HG03097 (cell line): ENCODE results near the gene SMYD3.

ENCODE experiments used
- ATAC-seq: cut with Tn5 transposase; IDR thresholded peaks from one replicate; pipeline ENCODE4 v1.9.1; 2021; ENCODE audit not compliant: unreplicated experiment, low FRiP score

SMYD3 gene

DNA sequence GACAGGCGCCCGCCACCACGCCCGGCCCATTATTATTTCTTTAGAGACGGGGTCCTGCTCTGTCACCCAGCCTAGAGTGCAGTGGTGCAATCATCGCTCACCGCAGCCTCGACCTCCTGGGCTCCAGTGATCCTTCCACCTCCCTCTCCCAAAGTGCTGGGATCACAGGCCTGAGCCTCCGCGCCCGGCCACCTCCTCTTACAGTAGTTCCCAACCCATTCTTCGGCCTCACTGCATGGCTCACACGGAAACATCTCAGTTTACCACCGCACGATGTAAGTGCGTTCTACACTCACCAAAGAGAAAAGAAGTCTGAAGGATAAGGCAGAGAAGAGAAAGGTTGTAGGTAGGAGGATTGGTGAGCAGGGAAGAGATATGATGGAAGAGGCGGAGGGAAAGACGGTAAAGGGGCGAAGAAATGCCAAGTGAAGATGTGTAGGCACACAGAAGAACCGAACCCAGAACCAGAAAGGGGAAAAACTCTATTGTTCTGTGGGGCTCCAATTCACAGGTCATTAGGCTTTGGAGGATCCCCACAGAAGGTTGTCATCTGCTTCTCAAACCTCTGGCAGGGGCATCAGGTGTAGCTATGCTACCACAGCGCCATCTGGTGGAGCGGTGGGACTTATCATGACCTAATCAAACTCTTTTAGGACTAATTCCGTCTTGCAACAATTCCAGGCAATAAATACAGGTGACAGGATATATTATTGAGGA, 504.2 kb downstream of the SMYD3 start:
- no peak for ATAC-seq

DNA sequence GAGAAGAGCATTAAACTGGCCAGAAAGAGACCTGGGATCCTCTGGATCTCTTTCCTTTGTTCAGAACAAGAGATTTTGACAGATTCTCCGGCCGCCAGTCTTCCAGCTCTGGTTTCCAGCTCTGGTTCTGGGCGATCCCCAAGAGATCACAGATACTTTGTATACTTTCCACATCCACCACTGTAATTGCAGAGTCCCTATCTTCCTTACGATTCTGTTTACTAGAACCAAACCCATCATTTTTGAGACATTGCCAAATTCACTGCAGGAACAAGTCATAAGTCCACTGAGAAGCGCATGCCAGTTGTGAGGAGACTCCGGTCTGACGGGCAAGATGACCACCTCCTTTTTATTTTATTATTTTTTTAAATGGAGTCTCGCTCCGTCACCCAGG, 505.2 kb downstream of the SMYD3 start:
- ATAC-seq, result no peak

DNA sequence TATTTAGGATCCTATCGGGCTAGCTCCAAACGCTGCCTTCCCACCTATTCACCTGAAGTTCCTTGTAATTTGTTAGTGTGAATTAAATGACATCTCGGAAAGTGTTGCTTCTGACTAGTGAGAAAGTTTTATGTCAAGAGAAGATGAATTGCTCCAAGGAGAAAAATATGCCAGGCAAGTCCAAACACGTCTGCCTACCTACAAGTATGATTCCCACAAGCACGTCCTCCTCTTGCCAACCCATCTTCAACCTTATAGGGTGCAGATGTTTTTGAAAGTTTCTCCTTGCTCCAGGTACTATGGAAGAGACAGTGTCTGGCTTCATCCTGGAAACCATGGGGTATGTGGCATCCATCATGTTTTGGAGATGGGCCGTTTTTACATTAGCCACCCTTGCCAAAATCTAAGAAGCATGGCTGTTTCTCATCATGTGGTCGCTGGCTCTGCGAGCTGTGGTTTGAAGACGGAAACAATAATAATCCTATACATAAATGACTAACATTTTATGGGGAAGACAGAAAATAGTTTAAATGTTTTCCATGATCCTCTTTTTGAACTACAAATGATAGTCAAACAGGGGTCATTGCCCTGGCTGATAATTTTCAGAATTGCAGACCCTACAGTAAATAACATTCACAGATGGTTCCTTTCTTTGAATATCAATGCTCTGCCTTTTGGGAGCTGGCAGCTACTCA, 505.8 kb downstream of the SMYD3 start:
- ATAC-seq, result no peak

DNA sequence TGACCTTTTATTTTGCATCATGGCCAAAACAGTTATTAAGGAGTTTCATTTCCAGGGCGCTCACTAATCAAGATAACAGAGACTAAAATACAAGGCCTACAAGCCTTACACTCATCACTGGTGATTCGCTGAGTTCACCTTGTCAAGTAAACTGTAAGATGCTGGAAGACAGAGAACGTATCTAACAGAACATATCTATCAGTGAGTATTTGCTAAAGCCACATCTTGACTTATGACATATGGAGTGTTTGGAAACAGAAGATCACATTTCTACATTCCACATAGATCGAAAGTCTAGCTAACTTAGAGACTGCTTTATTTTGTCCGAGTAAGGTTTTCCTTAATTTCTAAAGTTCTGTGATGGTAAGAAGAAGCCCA, 506.5 kb downstream of the SMYD3 start:
- ATAC-seq, result no peak

DNA sequence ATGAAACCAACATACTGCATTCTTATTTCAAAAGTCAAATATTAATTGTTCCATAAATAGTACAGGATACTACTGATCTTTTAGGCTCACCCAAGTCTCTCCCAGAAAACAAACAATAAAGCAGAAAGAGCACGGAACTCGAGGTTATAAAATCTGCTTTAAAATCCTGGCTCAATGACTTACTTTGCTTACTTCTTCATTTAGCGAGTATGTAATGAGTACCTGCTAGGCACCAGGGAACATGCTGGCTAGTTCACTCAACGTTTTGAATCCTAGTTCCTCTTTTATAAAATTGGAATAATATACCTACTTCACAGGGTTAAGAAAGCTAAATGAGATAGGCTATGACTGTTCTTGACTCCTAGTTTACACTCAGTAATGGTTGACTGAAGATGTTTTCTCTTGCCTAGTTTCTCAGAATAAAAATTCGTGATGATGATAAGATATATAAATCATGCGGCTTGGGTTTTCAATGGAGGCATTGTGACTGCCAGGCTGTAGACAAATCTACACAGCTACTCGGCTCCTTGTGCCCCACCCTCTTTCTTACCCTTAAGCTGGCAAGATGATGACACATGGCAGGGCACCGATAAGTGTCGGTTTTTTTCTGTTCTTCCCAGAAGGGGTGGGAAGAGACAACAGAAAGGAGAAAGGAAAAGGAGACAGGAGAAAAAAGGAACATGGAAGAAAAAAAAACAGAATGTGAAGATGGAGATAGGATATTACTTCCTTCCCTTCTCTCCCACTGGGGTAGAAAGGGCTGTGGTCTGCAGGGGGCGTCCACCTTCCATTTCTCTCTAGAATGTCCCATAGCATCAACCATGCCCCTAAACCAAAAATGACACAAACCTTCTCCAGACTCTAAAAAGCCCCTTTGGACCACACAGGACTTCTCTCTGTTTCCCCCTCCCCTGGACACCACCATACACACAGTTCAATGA, 507.1 kb downstream of the SMYD3 start:
- no peak for ATAC-seq

DNA sequence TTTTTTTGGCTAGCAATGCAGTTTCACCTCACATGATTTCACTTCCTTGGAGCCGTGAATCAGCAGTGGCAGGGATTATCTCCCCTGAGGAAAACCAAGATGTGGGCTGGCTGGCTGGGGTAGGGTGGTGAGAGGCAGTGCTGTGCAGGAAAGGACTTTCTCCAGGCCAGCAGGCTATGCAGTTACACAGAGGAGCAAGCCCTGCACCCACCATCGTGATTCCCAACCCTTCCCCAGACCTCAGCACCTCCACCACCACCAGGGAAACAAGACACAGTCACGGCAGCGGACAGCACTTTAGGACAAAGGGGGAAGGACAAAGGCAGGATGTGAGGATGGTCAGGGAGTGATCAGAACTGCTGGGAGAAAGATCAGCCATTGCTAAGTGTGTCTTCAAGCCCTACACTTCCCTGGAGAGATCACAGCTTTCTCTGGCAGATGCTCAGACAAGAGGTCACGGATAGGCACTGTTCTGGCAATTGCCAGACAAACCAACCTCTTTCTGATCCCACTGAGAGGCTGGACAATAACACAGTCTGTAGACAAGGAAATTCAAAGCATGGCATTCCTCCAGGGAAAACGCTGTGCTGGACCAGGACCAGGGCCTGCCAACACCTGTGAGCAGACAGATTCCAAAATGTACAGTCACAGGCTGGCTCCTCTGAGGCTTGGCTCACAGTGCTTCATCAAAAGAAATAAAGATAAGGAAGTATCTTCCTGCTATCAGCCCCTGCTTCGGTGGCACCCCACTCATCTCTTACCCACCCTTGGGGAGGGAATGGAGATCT, 509.4 kb downstream of the SMYD3 start:
- ATAC-seq, result no peak

DNA sequence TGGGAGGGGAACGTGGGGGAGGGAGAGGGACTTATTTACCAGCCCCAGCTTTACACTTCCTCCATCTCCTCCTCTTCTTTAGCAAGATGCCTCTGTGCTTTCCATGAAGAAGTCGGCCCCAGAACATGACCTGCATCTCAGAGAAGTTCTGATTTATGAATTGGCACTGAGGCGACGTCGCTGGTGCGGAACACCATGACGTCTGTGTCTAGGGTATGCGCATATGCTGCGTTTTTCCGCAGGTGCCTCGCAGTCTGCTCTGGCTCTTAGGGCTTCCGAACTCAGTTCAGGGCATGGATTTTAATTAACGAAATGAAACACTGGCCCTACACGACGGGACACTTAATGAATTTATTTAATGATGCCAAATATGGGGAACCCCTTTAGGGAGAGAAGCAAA, 510.3 kb downstream of the SMYD3 start:
- ATAC-seq, result no peak

DNA sequence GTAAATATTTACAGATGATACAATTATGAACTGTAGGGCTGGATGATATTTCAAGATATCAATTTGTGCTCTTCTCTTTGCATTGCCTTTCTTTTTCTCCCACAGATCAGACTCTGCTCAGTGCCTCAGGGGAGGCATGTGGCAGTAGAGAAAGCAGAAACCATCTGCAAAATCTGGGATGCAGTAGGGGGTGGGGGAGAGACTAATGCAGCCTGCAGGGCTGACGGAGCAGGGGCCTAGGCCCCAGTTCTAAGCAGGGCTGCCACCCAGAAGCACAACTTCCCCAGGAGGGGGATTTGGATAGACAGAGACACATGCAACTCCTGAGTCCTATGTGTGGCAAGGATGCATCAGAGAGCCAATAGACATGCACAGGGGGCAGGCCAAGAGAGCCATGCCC, 511.6 kb downstream of the SMYD3 start:
- ATAC-seq, result no peak

DNA sequence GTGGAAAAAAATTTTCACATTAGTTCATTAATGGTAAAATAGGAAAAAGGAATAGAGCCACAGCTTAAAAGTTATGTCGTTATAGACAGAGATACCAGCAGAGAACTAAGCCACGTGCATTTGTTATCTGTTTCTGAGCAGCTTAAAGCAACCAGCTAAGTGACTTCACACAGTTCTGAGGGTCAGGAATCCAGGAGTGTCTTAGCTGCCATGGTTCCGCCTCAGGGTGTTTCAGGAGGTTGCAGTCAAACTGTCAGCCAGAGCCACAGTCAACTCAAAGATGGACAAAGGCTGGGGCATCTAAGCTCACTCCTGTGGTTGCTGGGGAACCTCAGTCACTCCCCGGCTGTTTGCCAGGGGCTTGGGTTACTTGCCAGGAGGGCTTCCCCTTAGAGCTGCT, 515.8 kb downstream of the SMYD3 start:
- no peak for ATAC-seq

DNA sequence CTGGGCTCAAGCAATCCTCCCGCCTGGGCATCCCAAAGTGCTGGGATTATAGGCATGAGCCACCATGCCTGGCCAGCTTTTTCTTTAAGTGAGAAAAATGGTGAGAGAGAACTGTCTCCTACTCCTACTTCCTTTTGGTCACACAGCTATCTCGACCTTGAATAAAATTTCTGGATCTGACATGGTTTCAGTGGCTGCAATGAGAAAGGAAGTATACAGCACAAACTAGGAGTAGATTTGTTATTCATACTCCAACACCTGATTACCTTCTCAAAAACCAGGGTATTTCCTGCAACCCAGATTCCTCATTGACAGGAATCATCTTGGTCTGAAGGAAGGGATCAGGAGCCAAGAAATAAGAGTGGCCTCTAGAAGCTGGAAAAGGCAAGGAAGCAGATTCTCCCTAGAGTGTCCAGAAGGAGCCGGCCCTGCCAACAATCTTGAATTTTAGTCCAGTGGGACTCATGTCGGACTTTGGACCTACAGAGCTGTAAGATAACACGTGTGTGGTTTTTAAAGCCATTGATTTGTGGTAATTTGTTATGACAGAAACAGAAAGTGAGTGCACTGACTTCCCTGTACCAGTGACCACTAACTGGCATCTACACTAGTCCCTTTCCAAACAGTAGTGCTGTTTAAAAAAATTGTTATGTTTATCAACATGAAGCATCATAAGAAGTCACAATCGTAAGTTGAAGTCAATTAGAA, 516.6 kb downstream of the SMYD3 start:
- ATAC-seq, result no peak

DNA sequence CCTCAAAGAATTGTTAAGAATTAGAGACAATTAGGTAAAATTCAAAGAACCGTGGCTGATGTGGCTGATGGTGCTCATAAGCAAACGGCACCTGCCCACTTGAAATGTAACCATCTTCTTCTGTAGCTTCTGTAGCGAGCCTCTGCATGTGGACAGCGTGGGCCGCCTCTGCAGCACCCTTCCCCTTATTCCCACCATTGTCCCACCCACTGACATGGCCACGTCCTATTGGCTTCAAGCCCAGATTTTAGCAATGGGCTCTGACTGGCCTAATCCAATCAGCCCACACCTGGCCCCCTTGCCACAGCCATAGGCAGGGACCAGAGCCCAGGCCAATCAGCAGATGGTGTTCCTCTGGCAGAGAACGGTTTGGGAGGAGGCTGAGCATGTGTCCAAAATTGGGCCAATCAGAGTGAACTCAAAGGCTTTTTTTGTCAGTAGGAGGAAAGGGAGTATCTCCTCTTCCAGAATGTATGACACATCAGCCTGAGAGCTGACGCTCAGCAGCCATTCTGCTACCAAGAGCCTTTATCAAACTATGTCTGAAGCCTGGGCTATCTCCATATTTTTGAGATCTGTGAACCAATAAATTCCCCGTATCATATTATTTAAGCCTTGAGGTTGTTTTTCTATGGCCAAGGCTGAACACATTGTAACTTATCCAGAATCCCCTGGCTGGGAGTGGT, 518.5 kb downstream of the SMYD3 start:
- ATAC-seq, result no peak

DNA sequence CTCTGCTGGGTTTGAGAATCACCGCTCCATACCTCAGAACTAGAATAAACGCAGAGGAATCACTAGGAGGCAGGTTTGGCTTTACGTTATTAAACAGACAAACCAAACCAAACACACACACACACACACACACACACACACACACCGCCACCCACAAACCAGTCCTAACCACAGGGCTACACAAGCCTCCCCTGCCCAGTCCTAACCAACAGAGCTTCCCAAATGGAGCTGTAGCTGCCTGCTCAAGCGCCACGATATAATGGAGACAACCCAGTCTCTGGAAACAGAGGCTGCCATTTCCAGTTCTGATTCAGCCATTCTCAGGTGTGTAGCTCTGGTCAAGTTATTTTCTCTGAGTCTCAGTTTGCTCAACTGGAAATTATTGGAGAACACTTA, 519.1 kb downstream of the SMYD3 start:
- no peak for ATAC-seq

DNA sequence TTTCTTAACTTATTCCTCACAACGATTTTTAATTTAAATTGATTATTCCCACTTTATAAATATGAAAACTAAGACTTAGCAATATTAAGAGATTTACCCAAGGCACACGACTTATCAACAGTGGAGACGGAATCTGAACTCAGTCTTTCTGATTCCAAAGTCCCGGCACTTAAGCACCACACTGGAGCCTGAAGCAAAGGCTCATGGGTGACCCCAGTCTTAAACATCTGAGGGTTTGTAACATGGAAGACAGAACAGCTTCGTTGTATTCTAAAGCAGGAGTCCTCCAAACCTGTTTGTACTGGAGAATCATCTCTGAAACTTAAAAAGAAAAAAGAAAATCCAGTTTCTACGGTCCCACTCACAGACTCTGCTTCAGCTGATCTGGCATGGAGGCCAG, 519.5 kb downstream of the SMYD3 start:
- no peak for ATAC-seq

DNA sequence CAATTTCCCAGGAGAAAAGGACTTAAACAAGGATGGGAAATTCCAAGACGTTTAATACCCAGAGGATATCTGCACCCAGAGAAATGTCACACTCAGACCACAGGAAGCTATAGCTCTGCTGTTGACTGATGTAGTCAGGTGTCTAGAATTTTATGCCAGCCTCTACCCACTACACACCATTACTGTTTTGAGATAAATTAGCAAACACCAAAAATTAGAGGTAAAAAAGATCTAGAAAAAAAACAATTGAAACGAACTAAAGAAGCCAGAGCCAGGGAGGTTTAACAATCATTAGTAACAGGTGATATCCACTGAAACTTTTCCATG, 519.9 kb downstream of the SMYD3 start:
- ATAC-seq, result no peak

DNA sequence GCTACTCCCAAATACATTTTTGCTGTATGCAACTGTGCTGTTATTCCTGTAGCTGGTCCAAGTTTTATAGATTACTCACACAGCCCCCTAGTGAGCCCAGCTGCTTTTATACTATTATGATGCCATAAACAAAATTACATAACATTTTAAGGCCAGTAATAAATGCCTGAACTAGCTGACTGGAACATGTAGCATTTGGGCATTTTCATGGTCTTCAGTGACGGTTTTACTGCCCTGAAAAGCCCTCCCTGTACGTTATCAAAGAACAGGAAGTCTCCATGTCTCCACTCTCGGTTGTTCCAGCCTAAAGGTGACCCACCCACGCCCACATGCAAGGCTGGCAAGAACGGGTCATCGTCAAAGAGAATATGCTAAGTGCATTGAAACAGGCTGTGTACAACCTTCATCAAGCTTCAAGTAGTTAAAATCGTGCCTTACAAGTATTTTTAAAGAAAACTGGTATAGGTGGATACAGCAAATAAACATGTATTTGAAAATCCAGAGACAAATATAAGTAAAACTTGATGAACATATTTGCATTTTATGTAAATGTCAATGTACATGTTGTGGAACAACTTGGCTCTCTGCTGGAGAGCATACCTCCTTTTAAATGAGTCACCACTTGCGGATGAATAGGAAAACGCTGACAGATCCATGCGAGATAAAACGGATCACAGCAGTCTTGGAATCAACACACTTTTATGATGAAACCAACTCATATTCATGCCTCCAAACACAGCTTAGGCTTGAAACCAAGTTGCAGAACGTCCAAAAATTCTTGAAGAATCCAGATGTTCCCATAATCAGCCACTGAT, 520.5 kb downstream of the SMYD3 start:
- ATAC-seq, result no peak

DNA sequence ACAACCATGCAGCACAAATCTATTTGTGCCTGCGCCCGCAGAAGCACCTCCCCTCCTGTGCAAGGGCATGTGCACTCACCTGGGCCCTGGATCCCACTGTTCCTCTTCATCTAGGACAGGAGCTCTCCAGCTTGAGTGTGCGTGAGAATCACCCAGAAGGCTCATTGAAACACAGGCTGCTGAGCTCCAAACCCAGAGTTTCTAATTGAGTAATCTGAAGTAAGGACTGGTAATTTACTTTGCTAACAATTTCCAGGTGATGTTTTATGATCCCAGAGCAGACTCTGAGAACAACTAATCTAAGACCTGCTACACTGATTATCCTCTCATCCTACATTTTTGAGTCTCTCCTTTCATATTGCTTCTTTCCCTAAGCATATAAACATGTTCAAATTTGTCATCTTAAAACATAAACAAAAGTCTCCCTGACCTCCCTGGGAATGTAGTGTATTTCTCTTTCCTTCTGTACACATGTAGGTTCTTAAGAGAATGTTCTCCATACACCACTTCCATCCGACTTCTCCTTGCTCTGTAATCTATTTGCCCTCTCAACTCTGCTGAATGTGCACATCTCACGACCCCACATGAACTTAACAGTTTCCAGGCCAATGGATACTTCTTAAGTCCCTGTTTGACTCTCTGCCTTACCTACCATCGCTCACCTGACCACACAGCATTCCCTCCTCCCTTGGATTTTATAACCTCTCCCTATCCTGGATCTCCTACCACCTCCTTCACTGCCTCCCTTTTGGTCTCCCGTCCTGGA, 522.5 kb downstream of the SMYD3 start:
- no peak for ATAC-seq

DNA sequence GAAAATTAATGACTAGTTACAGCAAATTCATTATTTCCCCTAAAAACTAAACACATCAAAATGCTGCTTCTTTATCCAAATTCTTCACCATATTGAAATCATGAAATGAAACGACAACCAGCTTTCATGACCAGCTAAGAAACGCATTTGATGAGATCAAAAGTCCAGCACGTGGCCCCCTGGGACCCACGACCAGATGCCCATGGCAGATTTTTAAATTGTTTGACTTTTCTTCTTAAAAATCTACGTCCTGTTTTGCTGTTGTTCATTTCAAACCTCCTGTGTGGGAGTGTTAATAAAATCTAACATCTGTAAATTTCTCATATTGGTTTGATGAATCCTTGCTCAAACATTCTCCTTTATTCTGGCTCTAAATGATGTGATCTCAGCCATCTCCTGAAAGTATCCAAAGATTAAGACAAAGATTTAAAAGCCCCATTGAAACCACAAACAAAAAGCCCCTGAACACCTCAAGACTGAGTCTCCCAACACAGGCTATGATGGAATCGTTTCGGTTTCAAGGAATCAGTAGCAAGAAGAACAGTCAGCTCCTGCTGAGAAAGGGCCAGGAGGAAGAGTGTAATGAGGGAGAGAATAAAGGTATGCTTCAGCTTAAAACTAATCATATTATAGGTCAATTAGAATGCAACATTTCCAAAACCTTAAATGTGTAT, 523.6 kb downstream of the SMYD3 start:
- ATAC-seq, result no peak

DNA sequence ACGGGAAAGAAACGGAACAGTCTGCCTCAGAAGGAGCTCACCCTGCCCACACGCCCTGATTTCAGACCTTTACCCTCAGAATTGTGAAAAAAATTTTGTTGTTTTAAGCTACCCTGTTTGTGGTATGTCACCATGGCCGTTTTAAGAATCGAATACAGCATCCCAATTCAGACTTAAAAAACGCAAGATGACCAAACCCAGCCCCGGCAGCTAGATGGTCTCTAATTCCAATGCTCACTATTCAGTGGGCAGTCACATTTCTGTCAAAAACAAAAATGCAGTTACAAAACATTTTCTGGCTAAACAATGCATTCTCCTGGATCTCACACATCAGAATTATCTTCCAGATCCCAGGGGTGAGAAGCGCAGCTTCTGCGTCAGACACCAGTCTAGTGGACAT, 527.5 kb downstream of the SMYD3 start:
- no peak for ATAC-seq
